SK-N-SH (cell line): Measurements from ENCODE around the gene ABCG1. TPM values are rescaled to one million over a fixed set of nuclear protein-coding genes. Genes with fewer than 3 reads are reported as not detected.

Source experiments
- CTCF ChIA-PET: fragments of 300-600, 350-600 bp; formaldehyde crosslinking; extraction: SDS; loops from one replicate; lab custom pipeline; 2021; lab: Yijun Ruan, JAX
- POLR2A ChIA-PET: fragments of 350-600 bp; sonication (Branson Sonifier 250); formaldehyde crosslinking; extraction: SDS; loops from one replicate; lab custom pipeline; 2020; ENCODE audit warnings: antibody characterized with exemption, inconsistent platforms; lab: Yijun Ruan, JAX
- DNase-seq: peaks from one replicate; pipeline ENCODE4 v3.0.0; 2012
- H2AFZ ChIP-seq: fragments of 200-600 bp; sonication (generic); 2 replicates; pipeline ENCODE4 v1.8.1; 2016; ENCODE audit warnings: antibody characterized with exemption, mild to moderate bottlenecking, low read depth
- H3F3A ChIP-seq: fragments of 200-600 bp; sonication (generic); replicated peaks from 2 replicates; pipeline ENCODE3; 2016; ENCODE audit warnings: antibody characterized with exemption, mild to moderate bottlenecking; ENCODE audit not compliant: insufficient read depth
- H3K27ac ChIP-seq, 2 experiments: fragments of 200-500 bp in 1 of 2; fragments of 200-600 bp in 1 of 2; sonication (Bioruptor generic) in 1 of 2; sonication (generic), shearing (Covaris generic) in 1 of 2; 2 replicates each; pipeline versions ENCODE4 v1.5.1 to v1.6.1; 2014 to 2016; ENCODE audit warnings: low read depth in 2 of 2, inconsistent platforms in 1 of 2, low read length in 1 of 2, mild to moderate bottlenecking in 1 of 2, mixed read lengths in 1 of 2
- H3K27me3 ChIP-seq: fragments of 200-600 bp; sonication (generic), shearing (Covaris generic); 2 replicates; pipeline ENCODE4 v1.6.1; 2016; ENCODE audit warnings: mixed run types; ENCODE audit not compliant: insufficient read depth
- H3K36me3 ChIP-seq, 2 experiments: fragments of 200-500 bp in 1 of 2; fragments of 200-600 bp in 1 of 2; sonication (Bioruptor generic) in 1 of 2; sonication (generic) in 1 of 2; replicated peaks in 1 of 2; 2 replicates each; pipeline versions ENCODE3 to v1.5.1; 2014 to 2016; ENCODE audit warnings: low read length in 1 of 2, mild to moderate bottlenecking in 1 of 2; ENCODE audit not compliant: insufficient read depth in 2 of 2, control insufficient read depth in 1 of 2
- H3K4me1 ChIP-seq, 2 experiments: fragments of 200-500 bp in 1 of 2; fragments of 200-600 bp in 1 of 2; sonication (Bioruptor generic) in 1 of 2; sonication (generic), shearing (Covaris generic) in 1 of 2; 2 replicates each; pipeline versions ENCODE4 v1.5.1 to v1.6.1; 2014 to 2016; ENCODE audit warnings: low read depth in 1 of 2, low read length in 1 of 2, mixed run types in 1 of 2; ENCODE audit not compliant: insufficient read depth in 2 of 2, control insufficient read depth in 1 of 2
- H3K4me2 ChIP-seq: fragments of 200-600 bp; sonication (generic), shearing (Covaris generic); 2 replicates; pipeline ENCODE4 v1.6.1; 2017; ENCODE audit warnings: mixed run types
- H3K4me3 ChIP-seq, 2 experiments: fragments of 200-500 bp in 1 of 2; fragments of 200-600 bp in 1 of 2; sonication (Bioruptor generic) in 1 of 2; sonication (generic), shearing (Covaris generic) in 1 of 2; 2 replicates each; pipeline versions ENCODE4 v1.5.1 to v1.8.1; 2014 to 2016; ENCODE audit warnings: low read depth in 2 of 2, inconsistent platforms in 1 of 2, low read length in 1 of 2, mild to moderate bottlenecking in 1 of 2, mixed read lengths in 1 of 2, moderate library complexity in 1 of 2
- H3K79me2 ChIP-seq: fragments of 200-600 bp; sonication (generic); 2 replicates; pipeline ENCODE4 v1.8.1; 2017; ENCODE audit warnings: mild to moderate bottlenecking; ENCODE audit not compliant: insufficient read depth
- H3K9ac ChIP-seq: fragments of 200-600 bp; sonication (generic); 2 replicates; pipeline ENCODE4 v1.6.1; 2017; ENCODE audit warnings: mixed run types
- H3K9me2 ChIP-seq: fragments of 200-600 bp; sonication (generic); 2 replicates; pipeline ENCODE4 v1.6.1; 2017; ENCODE audit warnings: mixed run types
- H3K9me3 ChIP-seq: fragments of 200-600 bp; sonication (generic); 2 replicates; pipeline ENCODE4 v1.6.1; 2017; ENCODE audit warnings: mixed run types, mild to moderate bottlenecking, moderate library complexity
- H4K20me1 ChIP-seq: fragments of 200-600 bp; sonication (generic); 2 replicates; pipeline ENCODE4 v1.6.1; 2017; ENCODE audit warnings: mild to moderate bottlenecking, mixed run types; ENCODE audit not compliant: insufficient read depth
- CHD2 ChIP-seq: fragments of 150-350 bp; IDR thresholded peaks from 2 replicates; pipeline ENCODE4 v1.6.1; 2018; ENCODE audit warnings: low read length; ENCODE audit not compliant: partially characterized antibody
- CTCF ChIP-seq: fragments of 200-600 bp; sonication (generic); IDR thresholded peaks from 2 replicates; pipeline ENCODE4 v1.6.1; 2017; ENCODE audit warnings: antibody characterized with exemption, mild to moderate bottlenecking, moderate library complexity
- ELF1 ChIP-seq: IDR thresholded peaks from 2 replicates; pipeline ENCODE4 v1.4.0; 2012
- EP300 ChIP-seq, 2 experiments: IDR thresholded peaks; 2 replicates each; pipeline versions ENCODE4 v1.4.0 to v1.6.1; 2012; ENCODE audit warnings: borderline replicate concordance in 1 of 2, low read depth in 1 of 2, low read length in 1 of 2
- EZH2phosphoT487 ChIP-seq: fragments of 200-600 bp; sonication (generic); IDR thresholded peaks from 2 replicates; pipeline ENCODE4 v1.6.1; 2017; ENCODE audit warnings: low read depth, mixed run types, mild to moderate bottlenecking, antibody characterized with exemption, moderate library complexity, borderline replicate concordance
- FOXJ3 ChIP-seq: sonication (generic); formaldehyde crosslinking; IDR thresholded peaks from 2 replicates; pipeline ENCODE4 v1.5.1; 2020; ENCODE audit warnings: mild to moderate bottlenecking, missing genetic modification reagents
- FOXM1 ChIP-seq: IDR thresholded peaks from 2 replicates; pipeline ENCODE4 v1.4.0; 2012; ENCODE audit warnings: low read depth, mild to moderate bottlenecking
- MAX ChIP-seq: IDR thresholded peaks from 2 replicates; pipeline ENCODE4 v1.4.0; 2012; ENCODE audit warnings: low read depth
- NFIC ChIP-seq: IDR thresholded peaks from 2 replicates; pipeline ENCODE4 v1.4.0; 2012; ENCODE audit warnings: borderline replicate concordance
- NRF1 ChIP-seq: IDR thresholded peaks from 2 replicates; pipeline ENCODE4 v1.6.1; 2012; ENCODE audit warnings: low read depth, mild to moderate bottlenecking, low read length
- POLR2AphosphoS5 ChIP-seq: IDR thresholded peaks from 2 replicates; pipeline ENCODE4 v1.6.1; 2012; ENCODE audit warnings: low read depth, low read length
- RFX5 ChIP-seq: IDR thresholded peaks from 2 replicates; pipeline ENCODE4 v1.6.1; 2012; ENCODE audit warnings: mild to moderate bottlenecking, improper control_type of control experiment, low read length
- SMC3 ChIP-seq: IDR thresholded peaks from 2 replicates; pipeline ENCODE4 v1.6.1; 2012; ENCODE audit warnings: low read depth, low read length, improper control_type of control experiment
- TCF12 ChIP-seq: IDR thresholded peaks from 2 replicates; pipeline ENCODE4 v1.4.0; 2012
- TEAD4 ChIP-seq: IDR thresholded peaks from 2 replicates; pipeline ENCODE4 v1.4.0; 2012; ENCODE audit warnings: mild to moderate bottlenecking, borderline replicate concordance; ENCODE audit not compliant: insufficient read depth
- USF2 ChIP-seq: fragments of 150-350 bp; IDR thresholded peaks from 2 replicates; pipeline ENCODE4 v1.6.1; 2017; ENCODE audit warnings: antibody characterized with exemption, low read length, low read depth, borderline replicate concordance
- WGBS: methylation state at CpG from one replicate; pipeline ENCODE4 v1.1.6; 2017; ENCODE audit warnings: low lambda C conversion rate; 5-methylcytosine and 5-hydroxymethylcytosine counted together
- polyA plus RNA-seq, 3 experiments: library from polyadenylated mRNA; depleted of rRNA; stranded (reverse); fragments of >200 nt; gene quantifications; 2 replicates each; pipeline ENCODE4 v1.2.3, GENCODE V29; 2012
- TF ChIP-seq, protein P1 (sequence below): IDR thresholded peaks from 2 replicates; pipeline ENCODE4 v1.6.1; 2012; ENCODE audit warnings: mild to moderate bottlenecking, low read depth, low read length, moderate library complexity
- TF ChIP-seq, protein P2 (sequence below): IDR thresholded peaks from 2 replicates; pipeline ENCODE4; 2012

Gene ABCG1
- polyA plus RNA-seq, 1 of the 3 experiments (the other 2 are of a cell fraction) = 0.07 TPM

DNA sequence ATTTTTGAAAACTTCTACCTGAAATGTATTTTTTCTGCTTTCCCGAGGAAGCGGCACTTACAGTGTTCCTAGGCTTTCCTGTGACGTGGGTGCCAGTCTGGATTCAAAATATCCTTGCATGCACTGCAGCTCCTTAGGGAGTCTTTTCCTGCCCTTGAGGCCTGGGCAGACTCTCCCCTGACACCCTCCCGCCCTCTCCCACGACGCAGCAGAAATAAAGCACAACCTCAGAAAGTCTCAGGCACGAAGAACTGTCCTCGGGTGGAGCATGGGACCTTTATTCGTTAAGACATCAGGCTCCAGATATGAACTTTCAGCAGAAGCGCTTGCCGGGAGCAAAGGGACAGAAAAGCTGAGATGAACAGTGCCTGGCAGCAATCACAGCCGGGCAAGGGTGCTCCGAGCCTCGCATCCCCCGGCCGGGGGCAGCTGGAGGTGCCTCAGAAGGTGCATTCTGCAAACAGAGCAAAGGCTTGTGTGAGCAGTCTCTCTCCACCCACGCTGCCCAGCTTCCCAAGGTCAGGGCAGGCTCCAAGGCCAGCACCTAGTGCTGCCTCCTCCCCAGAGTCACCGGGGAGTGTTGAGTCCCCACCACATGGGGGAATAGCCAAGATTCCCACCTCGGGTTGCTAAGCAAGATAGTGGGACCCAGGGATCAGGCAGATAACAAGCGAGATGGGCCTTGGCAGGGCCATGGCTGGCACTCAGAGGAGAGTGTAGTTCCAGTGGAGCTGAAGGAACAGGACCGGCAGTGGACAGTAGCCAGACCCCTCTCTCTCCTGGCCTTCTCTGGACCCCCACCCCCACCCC, 93.1 kb downstream of the ABCG1 start:
- Histone ChIP-seq H3K4me3 (no peak overlapping the region), H2AFZ (no peak overlapping the region), H4K20me1 (no peaks in the 10 kb centered on the region), H3F3A (no peaks in the 10 kb centered on the region), H3K9me3 (no peaks in the 10 kb centered on the region), H3K36me3 (no peaks in the 10 kb centered on the region), H3K27ac (no peak overlapping the region), H3K9ac (no peak overlapping the region), H3K4me2 (no peak overlapping the region), H3K9me2 (no peaks in the 10 kb centered on the region), H3K79me2 (no peaks in the 10 kb centered on the region), H3K4me1 (peaks cover 0 to 7% of the 10 kb centered on the region in 2 experiments; a peak in 1 of 4 replicates), H3K27me3 (no peaks in the 10 kb centered on the region)
- POLR2A ChIA-PET = no interaction called here
- 61% methylated on average over 15 of the region's 21 CpGs for WGBS
- no peak for DNase-seq
- CTCF ChIA-PET = interaction anchor here (2.5 kb wide), 1 partner anchor 167 kb away, joined by 13 read pairs; no protein-coding TSS in a partner anchor
- TF ChIP-seq USF2 = no peak

DNA sequence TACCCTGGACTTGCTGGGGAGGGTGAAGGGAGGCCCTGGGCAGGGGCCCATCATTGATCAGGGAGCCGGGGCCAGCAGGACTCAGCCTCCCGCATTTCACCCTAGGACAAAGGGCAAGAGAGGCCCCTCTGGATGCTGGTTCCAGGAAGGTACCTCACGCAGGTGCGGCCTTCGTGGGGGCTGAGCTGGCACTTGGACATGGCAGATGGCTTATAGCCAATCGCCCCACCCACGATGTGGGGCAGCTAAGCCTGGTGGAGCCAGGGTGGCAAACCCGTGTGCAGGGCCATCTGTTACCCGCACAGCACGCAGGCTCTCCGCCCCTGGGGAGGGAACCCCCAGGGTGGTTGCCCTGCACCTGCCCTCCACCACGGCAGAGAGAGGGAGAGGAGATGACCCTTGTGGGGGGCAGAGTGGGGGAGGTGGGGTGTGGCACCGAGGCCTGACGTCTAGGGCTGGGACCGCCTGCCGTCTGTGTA, 93.7 kb downstream of the ABCG1 start:
- H4K20me1 ChIP-seq = no peaks in the 10 kb centered on the region
- no peaks in the 10 kb centered on the region for H3K9me2 ChIP-seq
- no peak overlapping the region for H2AFZ ChIP-seq
- peaks cover 0 to 7% of the 10 kb centered on the region in 2 experiments; a peak in 1 of 4 replicates for H3K4me1 ChIP-seq
- H3K27ac ChIP-seq = no peak overlapping the region
- H3K27me3 ChIP-seq = no peaks in the 10 kb centered on the region
- no peak overlapping the region for H3K4me2 ChIP-seq
- H3K4me3 ChIP-seq = no peak overlapping the region
- CTCF ChIA-PET = no interaction called here
- DNase-seq = no peak
- no peaks in the 10 kb centered on the region for H3F3A ChIP-seq
- WGBS = 62% methylated on average over 5 of the region's 16 CpGs
- no peak overlapping the region for H3K9ac ChIP-seq
- no peaks in the 10 kb centered on the region for H3K79me2 ChIP-seq
- no peaks in the 10 kb centered on the region for H3K36me3 ChIP-seq
- POLR2A ChIA-PET = no interaction called here
- H3K9me3 ChIP-seq = no peaks in the 10 kb centered on the region
- TF ChIP-seq, protein P1, sequence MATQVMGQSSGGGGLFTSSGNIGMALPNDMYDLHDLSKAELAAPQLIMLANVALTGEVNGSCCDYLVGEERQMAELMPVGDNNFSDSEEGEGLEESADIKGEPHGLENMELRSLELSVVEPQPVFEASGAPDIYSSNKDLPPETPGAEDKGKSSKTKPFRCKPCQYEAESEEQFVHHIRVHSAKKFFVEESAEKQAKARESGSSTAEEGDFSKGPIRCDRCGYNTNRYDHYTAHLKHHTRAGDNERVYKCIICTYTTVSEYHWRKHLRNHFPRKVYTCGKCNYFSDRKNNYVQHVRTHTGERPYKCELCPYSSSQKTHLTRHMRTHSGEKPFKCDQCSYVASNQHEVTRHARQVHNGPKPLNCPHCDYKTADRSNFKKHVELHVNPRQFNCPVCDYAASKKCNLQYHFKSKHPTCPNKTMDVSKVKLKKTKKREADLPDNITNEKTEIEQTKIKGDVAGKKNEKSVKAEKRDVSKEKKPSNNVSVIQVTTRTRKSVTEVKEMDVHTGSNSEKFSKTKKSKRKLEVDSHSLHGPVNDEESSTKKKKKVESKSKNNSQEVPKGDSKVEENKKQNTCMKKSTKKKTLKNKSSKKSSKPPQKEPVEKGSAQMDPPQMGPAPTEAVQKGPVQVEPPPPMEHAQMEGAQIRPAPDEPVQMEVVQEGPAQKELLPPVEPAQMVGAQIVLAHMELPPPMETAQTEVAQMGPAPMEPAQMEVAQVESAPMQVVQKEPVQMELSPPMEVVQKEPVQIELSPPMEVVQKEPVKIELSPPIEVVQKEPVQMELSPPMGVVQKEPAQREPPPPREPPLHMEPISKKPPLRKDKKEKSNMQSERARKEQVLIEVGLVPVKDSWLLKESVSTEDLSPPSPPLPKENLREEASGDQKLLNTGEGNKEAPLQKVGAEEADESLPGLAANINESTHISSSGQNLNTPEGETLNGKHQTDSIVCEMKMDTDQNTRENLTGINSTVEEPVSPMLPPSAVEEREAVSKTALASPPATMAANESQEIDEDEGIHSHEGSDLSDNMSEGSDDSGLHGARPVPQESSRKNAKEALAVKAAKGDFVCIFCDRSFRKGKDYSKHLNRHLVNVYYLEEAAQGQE = no peak
- TF ChIP-seq MAX (no peak), CHD2 (no peak), EP300 (IDR thresholded peaks at IDR 0.05; ENCODE audit: borderline replicate concordance in 1 of 2, low read depth in 1 of 2, low read length in 1 of 2) (no peak), NFIC (no peak), POLR2AphosphoS5 (no peak), FOXM1 (no peak), FOXJ3 (no peak), SMC3 (no peak), EZH2phosphoT487 (no peak), RFX5 (no peak), TCF12 (no peak), ELF1 (no peak), CTCF (no peak), NRF1 (no peak), TEAD4 (no peak)
- TF ChIP-seq, protein P2, sequence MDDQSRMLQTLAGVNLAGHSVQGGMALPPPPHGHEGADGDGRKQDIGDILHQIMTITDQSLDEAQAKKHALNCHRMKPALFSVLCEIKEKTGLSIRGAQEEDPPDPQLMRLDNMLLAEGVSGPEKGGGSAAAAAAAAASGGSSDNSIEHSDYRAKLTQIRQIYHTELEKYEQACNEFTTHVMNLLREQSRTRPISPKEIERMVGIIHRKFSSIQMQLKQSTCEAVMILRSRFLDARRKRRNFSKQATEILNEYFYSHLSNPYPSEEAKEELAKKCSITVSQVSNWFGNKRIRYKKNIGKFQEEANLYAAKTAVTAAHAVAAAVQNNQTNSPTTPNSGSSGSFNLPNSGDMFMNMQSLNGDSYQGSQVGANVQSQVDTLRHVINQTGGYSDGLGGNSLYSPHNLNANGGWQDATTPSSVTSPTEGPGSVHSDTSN = no peak
